Forelimb muscle (tissue), 1 donor: ENCODE measurements around the gene EFCAB6. TPM values are rescaled to one million over a fixed set of nuclear protein-coding genes. Genes with fewer than 3 reads are reported as not detected.

Experiments
- DNase-seq: peaks from one replicate; pipeline ENCODE4 v3.0.0-alpha.2; 2013; ENCODE audit warnings: low read depth
- polyA plus RNA-seq: library from polyadenylated mRNA; unstranded; fragments of 120-200 nt; gene quantifications from one replicate; pipeline ENCODE4 v1.2.1, GENCODE V29; 2013; ENCODE audit not compliant: insufficient read length

EFCAB6 gene
- polyA plus RNA-seq, 1 donor = 0.76 TPM

DNA sequence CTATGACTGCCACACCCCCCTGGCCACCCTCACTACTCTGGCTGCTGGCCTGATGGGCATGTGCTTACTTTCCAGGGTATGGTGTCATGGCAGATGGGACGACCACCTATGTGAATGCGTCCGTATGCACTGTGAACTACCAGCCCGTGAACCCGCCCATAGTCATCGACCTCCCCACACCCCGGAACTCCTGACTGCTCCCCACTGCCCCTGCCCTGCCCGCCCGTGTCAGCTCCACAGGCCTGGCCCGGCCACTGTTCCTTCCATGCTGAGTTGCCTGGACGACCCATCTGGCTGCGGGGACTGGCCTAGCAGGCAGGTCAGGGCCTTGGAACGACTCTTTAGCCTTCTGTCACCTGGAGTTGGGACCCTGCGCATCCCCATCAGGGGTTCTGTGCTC lies 306.7 kb downstream of the EFCAB6 start:
- no peak for DNase-seq

- DNase-seq = no peak
Measured at GRCh38 chr22:43504666-43505261, 307.3 kb downstream of the EFCAB6 start.

GRCh38 chr22:43504068-43504467 lies 308.0 kb downstream of the EFCAB6 start:
- no peak for DNase-seq

DNA sequence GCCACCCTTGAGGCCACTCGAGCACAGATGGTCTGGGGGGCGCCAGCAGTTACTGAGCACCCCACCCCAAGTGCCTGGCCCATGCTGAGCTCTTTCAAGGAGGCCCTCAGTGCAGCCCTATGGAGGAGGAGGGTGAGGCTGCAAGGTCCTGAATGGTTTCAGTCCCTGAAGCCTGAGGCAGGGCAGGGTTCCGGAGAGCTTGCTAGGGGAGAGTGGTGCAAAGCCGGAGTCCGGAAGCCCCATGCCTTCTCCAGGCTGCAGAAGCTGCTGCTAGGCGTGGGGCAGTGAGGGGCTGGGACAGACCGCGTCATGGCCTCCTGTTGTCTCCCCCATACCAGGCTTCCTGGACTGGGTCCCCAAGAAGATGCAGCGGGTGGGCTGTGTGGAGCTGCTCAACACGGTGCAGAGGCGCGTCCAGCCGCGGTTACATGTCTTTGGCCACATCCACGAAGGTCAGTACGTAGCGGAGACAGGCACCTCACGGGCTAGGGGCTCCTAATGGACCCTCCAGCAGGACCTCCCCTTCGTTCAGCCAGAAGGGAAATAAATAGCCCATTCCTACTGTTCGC lies 309.7 kb downstream of the EFCAB6 start:
- no peak for DNase-seq

DNA sequence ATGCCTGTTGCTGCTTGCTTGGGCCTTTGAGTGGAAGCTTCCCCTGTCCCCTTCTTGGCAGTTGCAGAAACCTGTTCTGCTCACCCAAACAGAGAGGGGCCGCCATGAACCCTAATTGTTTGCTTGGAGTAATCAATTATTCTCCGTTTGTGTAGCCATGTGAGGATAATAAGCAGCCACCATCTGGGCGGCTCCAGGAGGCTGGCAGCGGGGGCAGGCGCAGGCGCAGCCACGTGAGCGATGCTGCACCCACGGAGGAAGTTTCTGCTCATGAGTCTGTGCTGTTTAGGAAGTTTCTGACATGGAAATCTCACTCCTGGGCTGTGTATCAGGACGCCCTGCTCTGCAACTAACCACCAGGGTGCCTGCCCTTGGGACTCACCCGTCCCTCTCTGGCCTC lies 310.2 kb downstream of the EFCAB6 start:
- no peak for DNase-seq

DNA sequence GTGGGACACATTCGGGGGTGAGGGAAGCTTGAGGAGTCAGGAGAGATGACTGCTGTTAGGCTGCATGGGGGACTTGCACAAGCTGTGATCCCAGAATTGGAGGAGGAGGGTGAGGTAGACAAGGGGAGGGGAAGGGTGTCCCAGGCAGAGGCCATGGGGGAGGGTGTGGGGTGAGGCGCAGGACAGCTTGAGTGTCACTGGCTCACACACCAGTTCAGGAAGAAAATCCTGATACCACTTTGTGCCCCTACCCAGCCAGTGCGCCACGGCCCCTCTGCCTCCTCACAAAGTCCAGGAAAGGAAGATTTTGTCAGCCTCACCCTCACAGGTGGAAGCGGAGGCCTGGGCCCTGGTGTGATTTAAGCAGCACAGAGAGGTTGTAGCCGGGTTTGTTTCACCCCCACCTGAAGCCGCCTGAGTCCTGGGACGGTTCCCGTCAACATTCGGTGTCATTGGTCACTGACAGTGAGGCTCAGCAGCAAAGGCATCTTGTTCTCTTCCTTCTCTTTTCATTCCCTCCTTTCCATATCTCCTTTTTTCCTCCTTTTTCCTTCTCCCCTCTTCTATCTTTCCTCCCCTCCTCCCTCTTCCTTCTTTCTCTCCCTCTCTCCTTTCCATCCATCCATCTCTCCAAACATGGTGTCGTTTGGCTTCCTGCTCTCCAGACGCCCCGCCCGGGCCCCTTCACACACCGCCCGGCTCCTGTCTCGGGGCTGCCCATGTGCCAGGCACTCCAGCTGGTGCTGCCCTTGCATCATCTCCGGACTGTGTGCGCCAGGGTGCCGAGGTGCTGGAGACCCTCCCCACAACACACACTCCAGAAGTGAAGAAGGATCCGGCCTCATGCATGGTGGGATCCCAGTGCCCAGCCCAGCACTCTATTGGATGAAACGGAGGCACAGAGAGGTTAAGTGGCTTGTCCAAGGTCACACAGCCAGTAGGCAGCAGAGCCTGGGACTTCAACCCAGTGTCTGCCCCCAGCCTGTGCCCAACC lies 311.0 kb downstream of the EFCAB6 start:
- no peak for DNase-seq

- no peak for DNase-seq
Measured at GRCh38 chr22:43498856-43499253, 313.2 kb downstream of the EFCAB6 start.

DNA sequence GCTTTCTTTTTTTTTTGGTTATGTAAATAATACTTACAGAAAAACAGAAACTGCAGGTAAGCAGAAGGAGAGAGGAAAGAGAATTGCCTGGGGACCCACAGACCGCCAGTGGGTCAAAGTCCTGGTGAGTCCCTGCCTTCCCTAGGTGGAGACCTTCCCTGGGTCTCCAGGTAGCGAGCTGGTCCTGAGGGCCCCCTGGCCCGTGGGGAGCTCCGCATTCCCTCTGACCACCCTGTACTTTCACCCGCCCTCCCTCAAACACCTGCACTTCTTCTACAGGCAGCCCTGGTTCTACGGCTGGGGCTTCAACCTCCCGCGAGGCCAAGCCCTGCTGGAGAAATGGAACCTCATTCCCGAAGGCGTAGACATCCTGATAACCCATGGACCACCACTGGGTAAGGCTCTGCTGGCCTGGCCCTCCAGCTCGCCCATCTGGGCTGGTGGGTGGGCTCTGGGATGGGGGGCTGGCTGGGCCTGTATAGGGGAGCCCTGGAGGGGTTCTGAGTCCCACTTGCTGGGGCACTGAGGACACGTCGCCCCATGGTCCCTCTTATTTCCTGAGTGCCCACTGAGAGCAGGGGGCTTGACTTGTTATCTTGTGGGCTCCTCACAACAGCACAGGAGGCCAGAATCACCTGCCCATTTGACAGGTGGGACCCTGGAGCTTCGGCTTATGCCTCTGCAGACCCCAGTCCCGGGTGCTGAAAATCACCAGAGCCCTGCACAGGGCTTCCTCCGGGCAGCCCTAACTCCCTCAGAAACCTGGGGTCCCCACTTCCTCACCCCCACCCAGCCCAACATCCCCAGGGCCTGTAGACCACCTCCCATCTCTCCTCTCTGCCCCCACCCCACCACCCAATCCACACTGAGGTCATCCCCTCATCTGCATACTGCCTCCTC lies 313.9 kb downstream of the EFCAB6 start:
- DNase-seq = no peak

DNA sequence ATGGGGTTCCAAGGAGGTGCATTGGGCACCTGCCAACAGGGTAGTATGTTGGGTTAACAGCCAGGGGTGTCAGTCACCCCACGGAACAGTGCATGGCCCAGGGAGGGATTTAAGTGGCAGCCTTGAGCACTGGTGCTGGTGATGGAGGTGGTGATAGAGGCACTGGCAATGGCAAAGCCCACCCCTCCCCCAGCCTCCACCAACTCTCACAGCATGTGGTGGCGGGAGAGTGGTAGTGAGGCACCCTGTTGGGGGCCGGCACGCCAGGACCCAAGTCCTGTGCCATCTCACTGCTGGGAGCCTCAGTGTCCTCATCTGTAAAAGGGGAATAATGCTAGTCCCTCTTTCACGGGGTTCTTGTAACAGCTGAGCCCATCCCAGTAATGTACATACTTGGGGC lies 318.8 kb downstream of the EFCAB6 start:
- DNase-seq = no peak

DNA sequence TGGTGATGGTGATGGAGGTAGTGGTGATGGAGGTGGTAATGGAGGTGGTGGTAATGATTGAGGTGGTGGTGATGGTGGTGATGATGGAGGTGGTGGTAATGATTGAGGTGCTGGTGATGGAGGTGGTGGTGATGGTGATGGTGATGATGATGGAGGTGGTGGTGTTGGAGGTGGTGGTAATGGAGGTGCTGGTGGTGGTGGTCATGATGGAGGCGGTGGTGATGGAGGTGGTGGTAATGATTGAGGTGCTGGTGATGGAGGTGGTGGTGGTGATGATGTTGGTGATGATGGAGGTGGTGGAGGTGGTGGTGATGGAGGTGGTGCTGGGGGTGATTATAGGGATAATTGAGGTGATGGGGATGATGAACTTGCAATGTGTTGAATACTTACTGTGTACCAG lies 320.4 kb downstream of the EFCAB6 start:
- DNase-seq = no peak

DNA sequence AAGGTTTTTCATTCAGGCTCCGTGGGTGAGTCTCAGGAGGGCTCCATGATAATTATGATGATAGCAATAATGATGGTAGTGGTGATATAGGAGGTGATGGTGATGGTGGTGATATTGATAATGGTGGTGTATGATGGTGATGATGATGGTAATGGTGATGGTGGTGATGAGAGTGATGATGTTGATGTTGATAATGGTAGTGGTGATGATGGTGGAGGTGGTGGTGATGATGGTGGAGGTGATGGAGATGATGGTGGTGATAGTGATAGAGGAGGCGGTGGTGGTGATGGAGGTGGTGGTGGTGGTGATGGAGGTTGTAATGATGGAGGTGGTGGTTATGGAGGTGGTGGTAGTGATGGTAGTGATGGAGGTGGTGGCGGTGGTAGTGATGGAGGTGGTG lies 320.9 kb downstream of the EFCAB6 start:
- DNase-seq = no peak

GRCh38 chr22:43490311-43490710 lies 321.8 kb downstream of the EFCAB6 start:
- no peak for DNase-seq

DNA sequence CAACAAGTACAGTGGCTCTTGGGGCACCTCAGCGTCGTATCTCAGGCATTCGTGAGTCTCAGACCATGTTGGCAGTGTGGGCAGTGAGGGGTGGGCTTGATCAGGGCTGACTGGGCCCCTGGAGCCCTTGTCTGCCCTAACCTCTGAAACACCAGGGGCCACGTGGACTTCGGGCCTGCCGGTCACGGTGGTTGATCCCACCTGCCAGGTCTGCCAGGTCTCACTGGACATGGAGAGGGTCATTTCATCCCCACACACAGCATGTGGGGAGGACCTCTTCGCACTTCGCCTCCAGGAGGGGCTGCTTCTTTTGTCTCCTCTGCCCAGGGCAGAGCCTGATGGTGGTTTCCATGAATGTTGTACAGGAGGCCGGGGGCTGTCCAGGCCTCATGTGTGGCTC lies 323.2 kb downstream of the EFCAB6 start:
- DNase-seq = no peak

- DNase-seq = no peak
Measured at GRCh38 chr22:43488031-43488866, 323.9 kb downstream of the EFCAB6 start.

- DNase-seq = no peak
Measured at GRCh38 chr22:43487311-43488030, 324.6 kb downstream of the EFCAB6 start.

GRCh38 chr22:43485502-43486089 lies 326.5 kb downstream of the EFCAB6 start:
- no peak for DNase-seq

- no peak for DNase-seq
Measured at GRCh38 chr22:43484227-43484626, 327.9 kb downstream of the EFCAB6 start.

DNA sequence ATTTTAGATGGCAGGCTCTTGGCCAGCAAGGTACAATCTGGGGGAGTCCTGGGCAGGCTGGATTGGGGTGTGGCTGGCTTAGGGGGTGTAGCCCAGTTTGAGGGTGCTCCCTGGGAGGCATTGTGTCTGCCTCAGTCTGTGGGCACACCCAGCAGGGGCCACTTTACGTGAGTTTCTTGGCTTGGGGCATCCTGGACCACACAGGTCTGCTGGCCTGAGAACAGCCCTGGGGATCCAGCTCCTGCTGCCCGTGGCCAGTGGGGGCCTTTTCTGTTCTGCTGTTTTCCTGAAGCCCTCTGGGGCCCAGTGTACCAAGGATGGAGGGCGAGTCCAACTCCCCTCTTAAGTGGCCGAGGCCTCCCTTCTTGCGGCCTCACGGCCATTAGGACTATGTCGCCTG lies 328.4 kb downstream of the EFCAB6 start:
- no peak for DNase-seq

DNA sequence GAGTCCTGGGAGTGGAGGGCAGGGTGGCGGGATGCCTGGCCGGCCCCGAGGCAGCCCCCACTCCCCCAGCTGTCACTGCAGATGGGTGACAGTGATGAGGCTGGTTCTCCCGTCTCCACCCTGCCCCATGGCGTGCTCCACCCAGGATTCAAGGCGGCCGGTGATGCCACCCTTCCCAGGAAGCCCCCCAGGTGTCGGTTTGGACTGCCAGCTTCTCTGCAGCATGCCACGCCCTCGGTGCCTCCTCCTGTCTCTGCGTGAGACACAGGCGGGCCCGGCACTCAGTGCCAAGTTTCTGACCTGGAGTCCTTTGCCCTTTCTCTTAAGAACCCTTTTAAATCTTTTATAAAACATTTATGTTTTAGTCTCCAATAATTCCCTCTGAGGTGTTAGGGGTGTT lies 328.8 kb downstream of the EFCAB6 start:
- DNase-seq = no peak

DNA sequence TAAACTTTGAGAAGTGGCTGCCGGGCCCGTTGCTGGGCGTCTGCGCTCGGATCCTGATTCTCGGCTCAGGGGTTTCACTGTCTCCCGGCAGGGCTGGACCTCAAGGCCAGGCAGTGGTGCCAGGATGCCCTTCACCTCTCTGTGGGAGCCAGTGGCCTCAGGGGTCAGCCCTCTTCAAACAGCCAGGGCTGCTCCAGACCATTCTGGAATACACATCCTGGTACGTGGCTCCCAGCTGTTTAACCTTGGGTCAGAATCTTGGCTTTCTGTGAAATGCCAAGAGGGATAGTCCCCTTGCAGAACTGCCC lies 329.8 kb downstream of the EFCAB6 start:
- DNase-seq = no peak
